Esophagus (tissue), 2 donors: ENCODE results near the gene FLT3LG. TPM values are rescaled to one million over a fixed set of nuclear protein-coding genes. Genes with fewer than 3 reads are reported as not detected.
"Not testable (repeated sequence)": the region's sequence is repeated elsewhere in the genome, so short reads cannot be mapped to it uniquely, and the experiment has no call there.

Experiments used
- H3K27ac ChIP-seq, 2 donors: one replicate each; pipeline ENCODE4 v1.5.1; 2013; ENCODE audit warnings: low read depth in 2 of 2, mild to moderate bottlenecking in 2 of 2, inconsistent platforms in 1 of 2, low read length in 1 of 2, moderate library complexity in 1 of 2
- H3K27me3 ChIP-seq, 2 donors: one replicate each; pipeline ENCODE4 v1.6.1; 2013; ENCODE audit warnings: low read length in 2 of 2, control low read depth in 1 of 2, mild to moderate bottlenecking in 1 of 2; ENCODE audit not compliant: insufficient read depth in 2 of 2, control insufficient read depth in 1 of 2
- H3K36me3 ChIP-seq, 2 donors: one replicate each; pipeline ENCODE4 v1.6.1; 2013; ENCODE audit warnings: low read length in 1 of 2; ENCODE audit not compliant: control insufficient read depth in 2 of 2, insufficient read depth in 2 of 2
- H3K4me1 ChIP-seq, 2 donors: one replicate each; pipeline ENCODE4 v1.6.1; 2013; ENCODE audit warnings: low read length in 1 of 2; ENCODE audit not compliant: control insufficient read depth in 2 of 2, insufficient read depth in 2 of 2
- H3K4me3 ChIP-seq, 2 donors: one replicate each; pipeline ENCODE4 v1.5.1; 2013; ENCODE audit warnings: low read length in 2 of 2, mild to moderate bottlenecking in 2 of 2, low read depth in 1 of 2, moderate library complexity in 1 of 2
- H3K9me3 ChIP-seq, 2 donors: one replicate each; pipeline ENCODE4 v1.6.1; 2013; ENCODE audit warnings: mild to moderate bottlenecking in 2 of 2, low read depth in 1 of 2, low read length in 1 of 2, moderate library complexity in 1 of 2; ENCODE audit not compliant: control insufficient read depth in 2 of 2, insufficient read depth in 1 of 2
- WGBS, 2 donors: extraction: QIAGEN DNeasy Blood & Tissue Kit; methylation state at CpG; one replicate each; pipeline ENCODE4 v1.1.7; 2013; 5-methylcytosine and 5-hydroxymethylcytosine counted together
- polyA plus RNA-seq, 2 donors: library from polyadenylated mRNA; stranded (reverse); fragments of 200-250 nt; gene quantifications; one replicate each; pipeline ENCODE4 v1.2.3, GENCODE V29; 2013
- donor health status: healthy with polysubstance abuse.
- donor health status: Bipolar disorder and iron deficiency.

FLT3LG gene
- polyA plus RNA-seq, 2 donors = 7.2 to 9.5 TPM

DNA sequence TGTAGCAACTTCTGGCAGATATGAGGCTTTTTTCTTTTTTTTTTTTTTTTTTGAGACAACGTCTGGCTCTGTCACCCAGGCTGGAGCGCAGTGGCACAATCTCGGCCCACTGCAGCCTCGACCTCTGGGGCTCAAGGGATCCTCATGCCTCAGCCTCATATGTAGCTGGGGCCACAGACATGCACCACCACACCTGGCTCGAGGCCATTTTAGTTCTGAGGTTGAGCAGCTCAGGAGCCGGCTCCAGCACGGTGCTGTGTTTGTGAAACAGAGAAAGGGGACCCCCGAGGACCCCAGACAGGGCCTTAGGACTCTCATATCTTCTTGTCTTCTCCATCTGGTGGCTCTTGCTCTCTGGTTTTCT is 3.4 kb upstream of the FLT3LG start:
- Histone ChIP-seq H3K4me3 (no peak overlapping the region), H3K27ac (no peak overlapping the region), H3K27me3 (no peaks in the 10 kb centered on the region), H3K4me1 (peaks cover 2 to 16% of the 10 kb centered on the region in 2 donors), H3K9me3 (no peaks in the 10 kb centered on the region), H3K36me3 (peaks cover 0 to 8% of the 10 kb centered on the region in 2 donors)
- WGBS, 2 donors = 74 to 75% methylated on average over 8 of the region's 8 CpGs

GRCh38 chr19:49472936-49473335 is 1.1 kb upstream of the FLT3LG start:
- Histone ChIP-seq H3K4me1 (peaks cover 2 to 16% of the 10 kb centered on the region in 2 donors), H3K4me3 (no peak overlapping the region), H3K36me3 (no peaks in the 10 kb centered on the region), H3K27ac (peak overlapping the region in 1 of 2 donors; percentile 24), H3K27me3 (no peaks in the 10 kb centered on the region), H3K9me3 (no peaks in the 10 kb centered on the region)
- WGBS, 2 donors = 73 to 74% methylated on average over 9 of the region's 9 CpGs

GRCh38 chr19:49473501-49473867 is 531 bp upstream of the FLT3LG start:
- Histone ChIP-seq H3K4me1 (peaks cover under 1 to 12% of the 10 kb centered on the region in 2 donors), H3K27ac (peak overlapping the region; percentile 71 to 81), H3K4me3 (peak overlapping the region; percentile 47 to 64)
- WGBS, 2 donors = 59 to 63% methylated on average over 9 of the region's 9 CpGs
- not testable (repeated sequence) for H3K27me3 ChIP-seq, H3K9me3 ChIP-seq, H3K36me3 ChIP-seq

GRCh38 chr19:49474542-49474924 is 518 bp downstream of the FLT3LG start:
- whole genome bisulfite sequencing, 2 donors = 8 to 11% methylated on average over 11 of the region's 11 CpGs
- no peaks in the 10 kb centered on the region for H3K9me3 ChIP-seq
- H3K4me1 ChIP-seq = peaks cover 0 to 8% of the 10 kb centered on the region in 2 donors

DNA sequence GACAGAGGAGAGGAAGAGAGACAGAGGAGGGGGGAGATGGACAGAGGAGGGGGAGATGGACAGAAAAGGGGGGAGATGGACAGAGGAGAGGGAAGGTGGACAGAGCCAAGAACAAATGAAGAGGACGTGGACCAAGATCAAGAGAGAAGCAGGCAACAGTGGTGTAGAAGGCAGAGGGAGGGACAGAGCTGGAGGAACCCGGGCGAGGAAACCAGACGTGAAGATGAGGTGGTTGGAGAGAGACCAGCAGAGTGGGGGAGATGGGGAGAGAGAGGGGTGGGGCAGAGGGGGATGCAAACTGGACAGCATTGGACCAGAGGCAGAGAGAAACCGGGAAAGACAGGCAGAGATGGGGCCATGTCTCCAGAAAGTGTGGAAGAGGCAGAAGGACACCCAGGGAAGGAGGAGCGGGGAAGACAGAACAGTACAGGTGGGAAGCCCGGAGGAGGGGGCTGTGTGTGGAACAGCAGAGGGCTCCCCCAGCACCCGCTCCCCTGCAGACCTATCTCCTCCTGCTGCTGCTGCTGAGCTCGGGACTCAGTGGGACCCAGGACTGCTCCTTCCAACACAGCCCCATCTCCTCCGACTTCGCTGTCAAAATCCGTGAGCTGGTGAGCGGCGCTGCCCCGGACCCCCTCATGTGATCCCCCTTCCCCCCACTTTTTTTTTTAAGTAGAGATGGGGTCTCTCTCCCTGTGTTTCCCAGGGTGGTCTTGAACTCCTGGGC is 1.3 kb downstream of the FLT3LG start:
- H3K27ac ChIP-seq = peak overlapping the region; percentile 61 to 81
- peaks cover 0 to 5% of the 10 kb centered on the region in 2 donors for H3K4me1 ChIP-seq
- WGBS, 2 donors = 63 to 67% methylated on average over 13 to 15 of the region's 15 CpGs
- H3K36me3 ChIP-seq = peaks cover 0 to 2% of the 10 kb centered on the region in 2 donors
- H3K27me3 ChIP-seq = no peaks in the 10 kb centered on the region
- peak overlapping the region in 1 of 2 donors; percentile 14 for H3K4me3 ChIP-seq
- H3K9me3 ChIP-seq = no peaks in the 10 kb centered on the region

More at GRCh38 chr19:49474542-49474924, 518 bp downstream of the FLT3LG start:
- no peaks in the 10 kb centered on the region for H3K27me3 ChIP-seq
- peak overlapping the region; percentile 47 to 64 for H3K4me3 ChIP-seq
- H3K36me3 ChIP-seq = no peaks in the 10 kb centered on the region
- peak overlapping the region; percentile 71 to 81 for H3K27ac ChIP-seq

- H3K9me3 ChIP-seq = no peaks in the 10 kb centered on the region
- no peaks in the 10 kb centered on the region for H3K27me3 ChIP-seq
- 59 to 62% methylated on average over 27 of the region's 27 CpGs for WGBS, 2 donors
- peaks cover 0 to 5% of the 10 kb centered on the region in 2 donors for H3K4me1 ChIP-seq
- H3K36me3 ChIP-seq = peaks cover 0 to 3% of the 10 kb centered on the region in 2 donors
- no peak overlapping the region for H3K27ac ChIP-seq
- H3K4me3 ChIP-seq = no peak overlapping the region
Measured at GRCh38 chr19:49475995-49476880, 2.2 kb downstream of the FLT3LG start.

- Histone ChIP-seq H3K27me3 (no peaks in the 10 kb centered on the region), H3K36me3 (peaks cover 0 to 3% of the 10 kb centered on the region in 2 donors), H3K27ac (no peak overlapping the region), H3K4me3 (no peak overlapping the region), H3K4me1 (no peaks in the 10 kb centered on the region), H3K9me3 (no peaks in the 10 kb centered on the region)
- 92 to 95% methylated on average over 14 of the region's 14 CpGs for WGBS, 2 donors
Measured at GRCh38 chr19:49479975-49480628, 6.1 kb downstream of the FLT3LG start.

GRCh38 chr19:49481020-49481683 is 7.1 kb downstream of the FLT3LG start:
- Histone ChIP-seq H3K4me1 (no peaks in the 10 kb centered on the region), H3K27me3 (no peaks in the 10 kb centered on the region), H3K4me3 (no peak overlapping the region), H3K9me3 (no peaks in the 10 kb centered on the region), H3K27ac (no peak overlapping the region), H3K36me3 (peaks cover 0 to 3% of the 10 kb centered on the region in 2 donors)
- 87 to 94% methylated on average over 7 of the region's 7 CpGs for WGBS, 2 donors

DNA sequence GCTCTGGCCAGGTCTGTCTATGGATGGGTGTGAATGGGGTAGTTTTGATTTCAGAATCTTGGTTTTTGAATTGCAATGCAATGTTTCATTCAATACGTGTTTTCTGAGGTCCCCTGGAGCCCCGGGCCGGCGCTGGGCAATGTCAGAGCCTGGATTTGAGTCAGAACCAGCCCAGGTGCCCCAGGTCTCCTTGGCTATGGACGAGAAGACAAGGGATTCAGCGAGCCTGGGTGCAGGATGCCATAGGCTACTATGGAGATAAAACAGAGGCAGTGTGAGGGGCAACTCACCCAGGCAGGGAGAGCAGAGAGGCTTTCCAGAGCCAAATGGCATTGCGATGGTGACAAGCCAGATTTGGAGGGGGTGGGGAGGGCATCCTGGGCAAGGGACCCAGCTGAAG is 12.2 kb downstream of the FLT3LG start:
- H3K9me3 ChIP-seq = no peaks in the 10 kb centered on the region
- no peak overlapping the region for H3K4me3 ChIP-seq
- peaks cover 7 to 9% of the 10 kb centered on the region in 2 donors for H3K4me1 ChIP-seq
- WGBS, 2 donors = 90 to 92% methylated on average over 7 of the region's 7 CpGs
- no peaks in the 10 kb centered on the region for H3K27me3 ChIP-seq
- no peak overlapping the region for H3K27ac ChIP-seq
- H3K36me3 ChIP-seq = peaks cover 17 to 19% of the 10 kb centered on the region in 2 donors
